ENCODE data around the gene NECTIN4. TPM values are rescaled to one million over a fixed set of nuclear protein-coding genes. Genes with fewer than 3 reads are reported as not detected.

The NECTIN4 gene
- total and polyA plus RNA-seq, 8 donors, result 5.6 to 11.2 (median 9.3) TPM

DNA sequence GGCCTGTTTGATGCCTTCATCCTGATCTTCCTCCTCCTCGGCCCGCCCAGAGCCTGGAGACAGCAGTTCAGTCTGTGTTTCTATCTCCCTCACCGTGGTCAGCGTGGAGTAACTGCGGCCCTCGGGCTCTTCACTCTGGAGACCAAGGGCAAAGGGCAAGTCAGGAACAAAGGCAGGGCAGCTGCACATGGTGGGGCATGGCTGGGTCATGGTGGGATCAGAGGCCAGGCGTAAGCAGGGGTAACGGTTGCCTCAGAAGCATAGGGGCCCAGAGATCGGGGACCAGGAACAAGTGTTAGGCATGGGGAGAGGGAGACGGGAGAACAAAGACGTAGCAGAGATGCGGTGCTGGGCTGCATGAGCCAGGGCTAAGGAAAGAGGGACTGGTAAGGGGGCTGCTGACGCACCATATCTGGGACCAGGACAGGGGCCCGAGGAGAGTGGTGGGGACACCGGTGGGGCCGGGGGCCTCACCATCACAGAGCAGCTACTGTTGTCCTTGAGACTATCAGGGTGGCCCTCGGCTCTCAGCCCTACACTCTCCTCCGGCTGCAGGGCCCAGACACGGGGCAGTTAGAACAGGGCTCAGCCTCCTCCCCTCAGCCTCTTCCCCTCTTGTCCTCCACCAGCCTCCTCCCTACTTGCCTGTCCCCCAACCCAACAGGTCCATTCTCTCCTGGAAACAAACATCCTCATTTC, 16.5 kb downstream of the NECTIN4 start:
- no peaks in the 10 kb centered on the region for H3K27me3 ChIP-seq
- TF ChIP-seq, protein P1, sequence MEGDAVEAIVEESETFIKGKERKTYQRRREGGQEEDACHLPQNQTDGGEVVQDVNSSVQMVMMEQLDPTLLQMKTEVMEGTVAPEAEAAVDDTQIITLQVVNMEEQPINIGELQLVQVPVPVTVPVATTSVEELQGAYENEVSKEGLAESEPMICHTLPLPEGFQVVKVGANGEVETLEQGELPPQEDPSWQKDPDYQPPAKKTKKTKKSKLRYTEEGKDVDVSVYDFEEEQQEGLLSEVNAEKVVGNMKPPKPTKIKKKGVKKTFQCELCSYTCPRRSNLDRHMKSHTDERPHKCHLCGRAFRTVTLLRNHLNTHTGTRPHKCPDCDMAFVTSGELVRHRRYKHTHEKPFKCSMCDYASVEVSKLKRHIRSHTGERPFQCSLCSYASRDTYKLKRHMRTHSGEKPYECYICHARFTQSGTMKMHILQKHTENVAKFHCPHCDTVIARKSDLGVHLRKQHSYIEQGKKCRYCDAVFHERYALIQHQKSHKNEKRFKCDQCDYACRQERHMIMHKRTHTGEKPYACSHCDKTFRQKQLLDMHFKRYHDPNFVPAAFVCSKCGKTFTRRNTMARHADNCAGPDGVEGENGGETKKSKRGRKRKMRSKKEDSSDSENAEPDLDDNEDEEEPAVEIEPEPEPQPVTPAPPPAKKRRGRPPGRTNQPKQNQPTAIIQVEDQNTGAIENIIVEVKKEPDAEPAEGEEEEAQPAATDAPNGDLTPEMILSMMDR (IDR thresholded peaks at IDR 0.05), result no peak

DNA sequence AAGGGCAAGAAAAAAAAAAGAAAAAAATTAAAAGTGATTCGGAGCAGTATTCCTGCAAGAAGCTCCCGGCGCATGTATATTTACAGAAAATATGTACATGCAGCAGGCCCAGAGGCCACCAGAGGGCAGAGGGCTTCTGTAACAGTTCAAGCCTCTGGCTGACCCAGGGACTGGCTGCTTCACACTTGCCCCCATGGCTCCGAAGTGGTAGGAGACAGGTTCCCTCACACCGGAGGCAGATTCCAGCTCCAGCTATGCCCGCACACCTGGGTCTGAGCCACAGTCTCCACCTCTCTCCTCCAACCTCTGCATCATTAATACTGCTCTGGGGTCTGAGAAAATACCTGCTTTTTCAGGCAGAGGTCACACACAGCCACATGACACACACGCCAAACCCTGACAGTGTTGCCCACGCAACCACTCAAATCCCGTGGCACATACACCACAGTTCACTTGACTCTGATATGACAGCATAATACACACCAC, 17.4 kb downstream of the NECTIN4 start:
- H3K9me3 ChIP-seq, result no peaks in the 10 kb centered on the region
- peak in 2 of 4 donors; percentile 64 to 86 for DNase-seq
- TF ChIP-seq, protein P1 (IDR thresholded peaks at IDR 0.05), result peak; percentile 45 to 59
- no peak overlapping the region for H3K4me3 ChIP-seq
- H3K36me3 ChIP-seq, result no peaks in the 10 kb centered on the region
- peaks cover 0 to 34% of the 10 kb centered on the region in 2 donors for H3K4me1 ChIP-seq
- H3K27me3 ChIP-seq, result no peaks in the 10 kb centered on the region
- peak; percentile 52 for ATAC-seq
- no peak overlapping the region for H3K27ac ChIP-seq
- intact Hi-C loops (cut with DNase I), result no loop called here

More for the DNA sequence above, 16.5 kb downstream of the NECTIN4 start:
- H3K27ac ChIP-seq, result no peak overlapping the region
- H3K4me1 ChIP-seq, result peaks cover 0 to 24% of the 10 kb centered on the region in 2 donors
- intact Hi-C loops (cut with DNase I), result no loop called here
- no peaks in the 10 kb centered on the region for H3K9me3 ChIP-seq
- DNase-seq (no peak), ATAC-seq (no peak)
- no peak overlapping the region for H3K4me3 ChIP-seq
- H3K36me3 ChIP-seq, result no peaks in the 10 kb centered on the region

DNA sequence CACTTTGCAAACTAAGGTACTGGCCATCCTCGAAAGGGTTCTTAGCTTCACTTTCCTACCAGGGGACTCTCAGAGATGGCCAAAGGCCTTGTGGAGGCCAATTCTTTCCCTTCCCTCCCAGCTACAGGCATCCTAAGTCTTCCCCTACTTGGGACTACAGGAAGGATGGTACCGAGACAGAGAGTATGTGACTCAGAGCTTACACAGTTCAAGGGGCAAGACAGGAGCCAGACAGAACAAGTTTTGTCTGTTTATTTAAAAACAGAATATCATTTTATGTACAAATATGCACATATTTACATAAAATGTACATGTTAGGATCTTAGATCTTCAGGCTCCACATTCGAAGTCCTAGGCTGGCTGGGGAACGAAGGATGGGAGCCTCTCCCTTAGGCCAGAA, 18.6 kb downstream of the NECTIN4 start:
- H3K36me3 ChIP-seq, result no peaks in the 10 kb centered on the region
- intact Hi-C loops (cut with DNase I), result no loop called here
- TF ChIP-seq, protein P1 (IDR thresholded peaks at IDR 0.05), result no peak
- peaks cover 0 to 45% of the 10 kb centered on the region in 2 donors for H3K4me1 ChIP-seq
- no peak overlapping the region for H3K4me3 ChIP-seq
- H3K27me3 ChIP-seq, result no peaks in the 10 kb centered on the region
- ATAC-seq (no peak), DNase-seq (no peak)
- peak overlapping the region in 1 of 2 donors; percentile 98 for H3K27ac ChIP-seq
- H3K9me3 ChIP-seq, result no peaks in the 10 kb centered on the region

DNA sequence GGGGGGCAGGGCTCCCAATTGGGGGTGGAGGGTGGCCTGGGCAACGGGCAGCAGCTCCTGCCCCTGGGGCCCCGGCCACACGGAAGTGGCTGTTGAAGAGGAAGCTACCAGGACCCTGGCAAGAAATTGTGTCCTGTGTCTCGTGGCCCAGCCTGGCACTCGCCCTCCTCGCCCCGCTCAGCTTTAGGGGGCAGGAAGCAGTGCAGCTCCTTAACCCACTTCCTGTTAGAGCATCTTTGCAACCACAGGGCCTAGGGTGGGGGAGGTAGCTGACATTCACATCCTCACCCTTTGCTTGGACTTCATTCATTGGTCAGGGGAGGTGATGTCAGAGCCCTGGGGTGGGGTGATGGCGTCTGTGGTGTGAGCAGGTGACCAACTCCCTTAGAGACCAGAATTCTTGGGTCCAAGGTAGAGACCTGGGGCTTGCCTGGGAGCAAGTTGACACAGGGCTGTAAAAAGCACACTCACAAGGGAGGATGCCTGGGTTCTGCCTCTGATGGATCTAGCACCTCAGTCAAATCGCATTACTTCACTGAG, 19.6 kb downstream of the NECTIN4 start, which contains the start of gene ARHGAP30:
ARHGAP30 (minus strand) TSS at position 161 of the 540 bp plus-strand sequence. CDS start 267 bp downstream, outside the sequence.
- TF ChIP-seq, protein P1 (IDR thresholded peaks at IDR 0.05), result no peak
- Histone ChIP-seq H3K4me1 (peaks cover 0 to 55% of the 10 kb centered on the region in 2 donors), H3K9me3 (no peaks in the 10 kb centered on the region), H3K27me3 (no peaks in the 10 kb centered on the region), H3K27ac (peak within 1 kb of the TSS; percentile 81 to 98), H3K36me3 (no peaks in the 10 kb centered on the region), H3K4me3 (peak within 1 kb of the TSS; percentile 21 to 64)
- ATAC-seq (peak; percentile 70), DNase-seq (peak in 2 of 4 donors; percentile 86 to 95)
- intact Hi-C loops (cut with DNase I), result no loop called here

DNA sequence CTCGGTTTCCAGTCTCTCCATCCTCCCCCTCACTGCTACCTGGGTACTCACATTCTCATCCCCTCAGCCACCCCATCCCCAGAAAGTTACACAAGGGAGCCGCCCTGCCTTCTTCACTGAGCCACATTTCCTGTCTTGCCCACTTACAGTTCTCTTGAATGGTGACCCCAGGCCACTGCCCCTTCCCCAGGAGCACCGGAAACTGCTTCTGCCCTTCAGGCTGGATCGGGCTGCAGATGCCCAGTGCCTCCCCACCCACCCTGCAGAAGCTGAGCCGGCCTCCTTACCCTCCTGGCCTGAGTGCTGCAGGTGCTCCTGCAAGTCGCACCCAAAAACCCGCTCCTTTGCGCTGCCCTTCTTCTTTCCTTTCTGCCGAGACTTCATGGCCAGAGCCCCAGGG, 20.1 kb downstream of the NECTIN4 start:
- ATAC-seq, result no peak
- peak overlapping the region; percentile 81 to 98 for H3K27ac ChIP-seq

More for the DNA sequence above, 20.1 kb downstream of the NECTIN4 start:
- Histone ChIP-seq H3K4me3 (peak overlapping the region; percentile 21 to 64), H3K9me3 (no peaks in the 10 kb centered on the region), H3K4me1 (peaks cover 0 to 55% of the 10 kb centered on the region in 2 donors), H3K36me3 (no peaks in the 10 kb centered on the region), H3K27me3 (no peaks in the 10 kb centered on the region)
- TF ChIP-seq, protein P1 (IDR thresholded peaks at IDR 0.05), result no peak
- no peak for DNase-seq
- intact Hi-C loops (cut with DNase I), result no loop called here
